Activated naive CD4-positive, alpha-beta T cell treated with anti-CD3 and anti-CD28 coated beads for 36 hours (primary cell): ENCODE data around the gene DUSP28. TPM values are rescaled to one million over a fixed set of nuclear protein-coding genes. Genes with fewer than 3 reads are reported as not detected.

Experiments used
- CTCF ChIA-PET: fragments of 350-600 bp; sonication (Branson Sonifier 250); formaldehyde crosslinking; loops from one replicate; lab custom pipeline; 2021; ENCODE audit warnings: antibody characterized with exemption; lab: Charles Lee
- DNase-seq: peaks from one replicate; pipeline ENCODE4 v3.0.0-alpha.2; 2020
- H3K27ac Mint-ChIP-seq: one replicate; pipeline ENCODE4 v1.8.0; 2021; ENCODE audit warnings: mild to moderate bottlenecking, mixed read lengths
- H3K27me3 Mint-ChIP-seq: one replicate; pipeline ENCODE4 v1.8.0; 2021; ENCODE audit warnings: low read depth, mixed read lengths
- H3K36me3 Mint-ChIP-seq: one replicate; pipeline ENCODE4 v1.8.0; 2021; ENCODE audit warnings: low read depth, mixed read lengths
- H3K4me1 Mint-ChIP-seq: one replicate; pipeline ENCODE4 v1.8.0; 2021; ENCODE audit warnings: low read depth, mixed read lengths
- H3K4me3 Mint-ChIP-seq: one replicate; pipeline ENCODE4 v1.8.0; 2021; ENCODE audit warnings: mild to moderate bottlenecking, moderate library complexity, mixed read lengths
- H3K9me3 Mint-ChIP-seq: one replicate; pipeline ENCODE4 v1.8.0; 2021; ENCODE audit warnings: mixed read lengths
- intact Hi-C: fragments of 100-400 bp; cut with micrococcal nuclease; formaldehyde crosslinking; loops from one replicate; pipeline ENCODE4 v1.15.1; 2023
- total RNA-seq, 2 experiments: library from RNA; stranded (reverse); gene quantifications; one replicate each; pipeline ENCODE4 v1.2.3, GENCODE V29; 2021

The DUSP28 gene
- total RNA-seq, 2 experiments from 2014 or later = 5.1 to 5.6 TPM

DNA sequence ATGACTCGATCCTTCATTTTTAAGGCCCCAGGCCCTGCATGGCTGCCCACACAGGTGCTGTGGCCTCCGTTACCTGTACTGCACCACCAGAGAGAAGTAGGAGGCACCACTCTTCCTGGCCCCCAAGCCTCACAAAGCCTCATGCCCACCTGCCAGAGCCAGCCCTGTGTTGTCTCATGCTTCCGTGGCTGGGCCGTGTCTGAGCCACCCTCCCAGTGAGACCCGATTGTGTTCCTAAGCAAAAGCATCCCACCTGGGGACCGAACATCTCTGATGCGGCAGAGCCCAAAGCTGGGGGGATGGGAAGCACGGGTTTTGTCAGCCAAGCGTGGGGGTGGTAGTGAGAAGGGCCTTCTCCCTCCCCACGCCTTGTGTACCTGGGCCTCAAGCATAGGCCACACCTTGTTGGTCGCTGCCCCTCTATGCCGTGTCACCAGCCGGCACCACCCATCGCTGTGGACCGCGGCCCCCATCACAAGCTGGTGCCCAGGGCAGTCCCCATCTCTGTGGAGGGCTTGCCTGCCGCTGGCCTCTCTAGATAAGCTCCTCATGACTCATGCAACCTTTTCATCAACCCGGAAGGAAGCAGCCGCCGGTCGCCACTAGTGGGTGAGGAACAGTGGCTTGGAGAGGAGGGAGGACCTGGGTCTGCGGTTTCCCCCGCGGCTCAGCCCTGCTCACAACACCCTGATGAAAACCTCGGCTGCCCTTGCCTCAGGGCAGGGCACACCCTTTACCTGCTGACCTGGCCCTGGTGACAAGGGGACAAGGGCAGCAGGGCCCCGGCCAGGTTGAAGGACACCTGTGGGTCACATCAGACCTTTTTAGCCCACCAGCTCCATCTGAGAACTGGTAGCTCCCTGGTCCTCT, 5.4 kb downstream of the DUSP28 start:
- Mint-ChIP-seq H3K4me1 (peaks cover 59% of the 10 kb centered on the region), H3K9me3 (no peaks in the 10 kb centered on the region), H3K36me3 (peaks cover 26% of the 10 kb centered on the region), H3K27ac (peak overlapping the region; percentile 99), H3K4me3 (peak overlapping the region; percentile 92), H3K27me3 (no peaks in the 10 kb centered on the region)
- DNase-seq = peak; percentile 94
- intact Hi-C loops = loop anchor here (1.0 to 10.0 kb wide), 12 partner anchors 21 to 1319 kb away; partner anchors contain the start of genes ATG4B, CAPN10, FARP2 and GPC1
- CTCF ChIA-PET = interaction anchor here (0.6 to 2.6 kb wide), 12 partner anchors 8 to 586 kb away, joined by 3 to 24 read pairs (median 3); partner anchors contain the start of gene CAPN10

DNA sequence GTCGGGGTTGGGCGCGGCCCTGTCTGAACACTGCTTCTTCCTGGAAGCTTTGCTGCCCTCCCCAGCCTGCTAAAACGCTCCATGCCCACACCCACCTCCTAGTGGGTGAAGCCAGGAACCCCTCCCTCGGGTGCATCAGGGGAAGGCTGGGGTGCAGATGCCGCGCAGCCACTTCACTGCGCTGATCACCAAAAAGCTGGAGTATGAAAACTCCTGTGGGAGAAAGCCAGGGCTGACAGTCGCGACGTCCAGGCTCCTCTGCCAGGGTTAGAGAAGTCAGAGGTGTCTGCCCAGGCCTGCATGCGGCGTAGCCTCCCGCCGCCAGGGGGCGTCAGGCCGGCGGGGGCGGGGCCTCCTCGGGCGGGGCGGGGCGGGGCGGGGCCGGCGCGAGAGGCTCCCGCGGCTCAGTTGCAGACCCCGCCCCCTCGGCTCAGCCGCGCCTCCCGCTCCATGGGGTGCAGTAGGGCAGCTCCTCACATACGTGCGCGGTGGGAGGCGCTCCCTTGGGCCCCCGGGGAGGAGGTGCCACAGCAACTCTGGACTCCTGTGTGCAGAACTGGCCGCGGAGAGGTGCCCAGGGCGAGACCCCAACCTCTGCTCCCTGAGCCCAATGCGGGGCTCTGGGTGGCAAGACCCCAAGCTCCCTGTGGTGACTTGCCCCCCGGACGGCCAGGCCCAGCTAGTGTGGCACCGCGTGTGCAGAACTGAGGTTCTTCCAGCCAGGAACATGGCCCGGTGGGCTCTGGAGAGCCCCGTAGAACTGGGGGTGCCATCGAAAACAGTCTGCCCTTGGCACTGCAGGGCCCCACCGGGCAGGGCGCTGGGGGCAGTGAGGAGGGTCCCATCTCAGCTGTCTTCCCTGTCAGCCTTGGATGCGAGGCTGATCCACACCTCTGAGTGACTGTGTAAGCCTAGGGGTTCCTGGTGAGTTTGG, 6.3 kb downstream of the DUSP28 start:
- Mint-ChIP-seq H3K4me1 (peaks cover 66% of the 10 kb centered on the region), H3K4me3 (peak overlapping the region; percentile 92), H3K27ac (peak overlapping the region; percentile 99), H3K36me3 (peaks cover 25% of the 10 kb centered on the region), H3K9me3 (no peaks in the 10 kb centered on the region), H3K27me3 (no peaks in the 10 kb centered on the region)
- intact Hi-C loops = loop anchor here (1.0 to 10.0 kb wide), 12 partner anchors 13 to 1318 kb away; partner anchors contain the start of genes ATG4B, CAPN10, FARP2 and GPC1
- CTCF ChIA-PET = interaction anchor here (0.6 to 2.6 kb wide), 10 partner anchors 7 to 585 kb away, joined by 3 to 24 read pairs (median 4); partner anchors contain the start of gene CAPN10
- DNase-seq = peak; percentile 96

DNA sequence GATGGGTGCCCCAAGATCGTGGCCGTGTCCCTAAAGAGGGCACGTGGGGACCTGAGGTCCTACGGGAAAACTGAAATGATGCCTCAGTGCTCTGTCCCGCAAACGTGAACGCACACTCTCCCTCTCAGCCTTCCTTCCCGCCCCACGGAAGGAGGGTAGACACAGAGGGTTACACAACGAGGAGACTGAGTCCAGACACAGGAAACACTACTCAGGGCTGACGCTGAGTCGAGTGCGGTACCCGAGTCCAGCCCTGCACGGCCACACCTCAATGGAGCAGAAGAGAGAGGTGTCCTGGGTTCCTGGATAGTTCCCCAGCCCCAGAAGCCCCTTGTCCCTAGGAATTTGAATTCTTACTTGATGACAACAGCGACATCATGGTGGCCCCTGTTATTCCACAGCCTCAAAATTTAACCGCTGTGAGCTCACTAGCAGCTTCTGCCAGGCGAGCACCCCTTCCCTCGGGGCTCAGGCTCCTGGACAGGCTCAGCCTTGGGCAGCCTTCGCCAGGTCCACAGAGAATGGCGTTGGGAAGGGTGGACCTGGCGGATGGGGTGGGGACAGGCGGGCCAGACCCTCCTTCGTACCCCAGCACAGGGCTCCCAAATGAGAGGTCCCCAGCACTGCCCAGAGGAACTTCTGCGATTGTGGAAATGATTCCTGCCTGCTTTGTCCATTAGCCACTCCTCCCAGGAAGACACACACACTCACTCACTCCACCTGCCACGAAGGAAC, 7.1 kb downstream of the DUSP28 start:
- peaks cover 22% of the 10 kb centered on the region for H3K36me3 Mint-ChIP-seq
- CTCF ChIA-PET = interaction anchor here (2.0 to 2.3 kb wide), 2 partner anchors 15 to 20 kb away, joined by 6 to 24 read pairs; partner anchors contain the start of gene CAPN10
- intact Hi-C loops = loop anchor here (1.0 to 10.0 kb wide), 7 partner anchors 12 to 1317 kb away; partner anchors contain the start of genes ATG4B, FARP2, GPC1 and ING5
- H3K9me3 Mint-ChIP-seq = no peaks in the 10 kb centered on the region
- H3K27me3 Mint-ChIP-seq = no peaks in the 10 kb centered on the region
- peak overlapping the region; percentile 92 for H3K4me3 Mint-ChIP-seq
- H3K27ac Mint-ChIP-seq = peak overlapping the region; percentile 93
- peak; percentile 49 for DNase-seq
- peaks cover 59% of the 10 kb centered on the region for H3K4me1 Mint-ChIP-seq

DNA sequence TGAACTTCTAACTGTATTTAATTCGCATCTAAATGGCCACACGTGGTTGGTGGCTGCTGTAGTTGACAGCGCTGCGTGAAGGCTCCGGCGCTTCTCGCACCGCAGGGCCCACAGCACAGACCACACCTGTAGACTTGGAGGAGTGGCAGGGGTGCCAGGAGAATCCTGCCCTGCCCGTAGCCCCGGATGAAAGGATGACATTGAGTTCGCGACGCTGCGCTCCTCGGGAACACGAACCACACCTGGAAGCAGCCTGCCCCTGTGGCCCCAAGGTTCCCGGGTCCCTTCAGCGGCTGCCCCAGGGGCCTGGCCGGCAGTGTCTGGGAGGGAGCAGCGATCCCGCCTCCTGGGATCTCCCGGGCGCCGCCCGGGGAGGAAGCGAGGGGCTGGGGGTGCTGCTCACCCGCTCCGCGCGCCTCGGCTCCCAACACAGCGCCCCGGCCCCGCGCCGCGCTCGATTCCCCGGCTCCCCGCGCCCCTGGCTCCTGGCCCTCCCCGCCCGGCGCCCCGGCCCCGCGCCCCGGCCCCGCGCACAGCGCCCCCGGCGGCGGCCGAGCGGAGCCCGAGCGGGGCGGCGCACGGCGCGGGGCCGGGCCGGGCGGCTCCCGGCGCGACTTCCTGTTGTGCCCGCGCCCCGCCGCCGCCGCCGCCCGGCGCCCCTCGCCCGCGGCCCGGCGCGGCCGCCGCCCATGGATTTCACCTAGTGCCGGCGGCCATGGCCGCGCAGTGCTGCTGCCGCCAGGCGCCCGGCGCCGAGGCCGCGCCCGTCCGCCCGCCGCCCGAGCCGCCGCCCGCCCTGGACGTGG, 7.9 kb downstream of the DUSP28 start, which contains the start of gene RNPEPL1:
Gene RNPEPL1 (plus strand): TSS at position 613 of the 806 bp plus-strand sequence. CDS start 103 bp downstream, at position 716.
- DNase-seq = peak; percentile 53
- peaks cover 51% of the 10 kb centered on the region for H3K4me1 Mint-ChIP-seq
- peak within 1 kb of the TSS; percentile 93 for H3K27ac Mint-ChIP-seq
- H3K9me3 Mint-ChIP-seq = no peaks in the 10 kb centered on the region
- CTCF ChIA-PET = interaction anchor here (1.2 to 1.5 kb wide), 5 partner anchors 12 to 54 kb away, joined by 3 to 7 read pairs (median 4); partner anchors contain the start of gene CAPN10
- intact Hi-C loops = loop anchor here (1.0 to 10.0 kb wide), 8 partner anchors 8 to 1317 kb away; partner anchors contain the start of genes ATG4B, DUSP28, FARP2 and GPC1
- H3K27me3 Mint-ChIP-seq = no peaks in the 10 kb centered on the region
- peaks cover 16% of the 10 kb centered on the region for H3K36me3 Mint-ChIP-seq
- H3K4me3 Mint-ChIP-seq = peak within 1 kb of the TSS; percentile 92

DNA sequence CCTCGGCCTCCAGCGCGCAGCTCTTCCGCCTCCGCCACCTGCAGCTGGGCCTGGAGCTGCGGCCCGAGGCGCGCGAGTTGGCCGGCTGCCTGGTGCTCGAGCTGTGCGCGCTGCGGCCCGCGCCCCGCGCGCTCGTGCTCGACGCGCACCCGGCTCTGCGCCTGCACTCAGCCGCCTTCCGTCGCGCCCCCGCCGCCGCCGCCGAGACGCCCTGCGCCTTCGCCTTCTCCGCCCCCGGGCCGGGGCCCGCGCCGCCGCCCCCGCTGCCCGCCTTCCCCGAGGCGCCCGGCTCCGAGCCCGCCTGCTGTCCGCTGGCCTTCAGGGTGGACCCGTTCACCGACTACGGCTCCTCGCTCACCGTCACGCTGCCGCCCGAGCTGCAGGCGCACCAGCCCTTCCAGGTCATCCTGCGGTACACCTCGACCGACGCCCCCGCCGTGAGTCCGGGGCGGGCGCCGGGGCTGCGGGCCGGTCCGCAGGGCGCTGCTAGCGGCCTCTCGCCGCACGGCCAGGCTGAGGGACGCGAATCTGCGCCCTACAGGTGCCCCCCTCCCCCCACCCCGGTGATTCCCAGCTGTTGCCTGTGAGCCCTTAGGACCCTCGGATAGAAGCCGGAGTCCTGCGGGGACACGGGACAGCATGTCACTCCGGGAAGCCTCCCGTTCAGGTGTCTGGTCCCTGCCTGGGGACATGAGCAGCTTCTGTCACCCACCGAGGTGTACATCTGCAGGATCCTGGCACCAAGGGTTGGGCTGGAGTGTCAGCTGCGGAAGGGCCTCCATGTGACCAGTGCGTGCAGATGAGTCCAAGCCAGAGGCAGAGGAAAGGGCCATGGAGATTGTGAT, 8.7 kb downstream of the DUSP28 start:
- Mint-ChIP-seq H3K27me3 (no peaks in the 10 kb centered on the region), H3K36me3 (peaks cover 11% of the 10 kb centered on the region), H3K4me1 (peaks cover 43% of the 10 kb centered on the region), H3K9me3 (no peaks in the 10 kb centered on the region), H3K27ac (peak overlapping the region; percentile 81), H3K4me3 (peak overlapping the region; percentile 79)
- CTCF ChIA-PET = interaction anchor here (0.6 to 1.5 kb wide), 6 partner anchors 11 to 55 kb away, joined by 3 to 7 read pairs (median 4); partner anchors contain the start of gene CAPN10
- intact Hi-C loops = loop anchor here (1.0 to 10.0 kb wide), 7 partner anchors 9 to 1316 kb away; partner anchors contain the start of genes ATG4B, DUSP28, FARP2 and GPC1
- DNase-seq = peak; percentile 39

DNA sequence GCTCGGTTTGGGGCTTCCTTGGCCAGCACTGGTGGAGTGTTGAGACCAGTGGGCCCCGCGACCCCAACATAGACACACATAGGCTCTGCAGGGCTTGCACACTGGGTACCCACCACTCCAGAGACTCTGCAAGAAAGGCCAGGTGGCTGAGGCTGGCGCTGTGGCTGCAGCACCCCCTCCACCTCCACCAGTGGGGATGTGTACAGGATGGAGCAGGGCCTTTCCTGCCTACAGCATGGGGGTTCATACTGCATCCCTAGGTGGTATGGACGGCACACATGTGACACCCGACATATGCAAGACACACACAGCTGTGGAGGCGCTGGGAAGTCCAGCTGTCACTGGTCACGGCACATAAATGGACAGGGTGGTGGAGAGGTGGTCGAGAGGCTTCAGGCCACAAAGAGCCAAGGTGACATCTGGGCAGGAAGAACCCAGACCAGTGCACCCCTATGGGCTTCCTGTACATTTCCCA, 9.4 kb downstream of the DUSP28 start:
- Mint-ChIP-seq H3K27me3 (no peaks in the 10 kb centered on the region), H3K4me3 (peak overlapping the region; percentile 79), H3K9me3 (no peaks in the 10 kb centered on the region), H3K36me3 (peaks cover 6% of the 10 kb centered on the region), H3K4me1 (peaks cover 36% of the 10 kb centered on the region), H3K27ac (peak overlapping the region; percentile 65)
- CTCF ChIA-PET = interaction anchor here (0.5 to 1.5 kb wide), 7 partner anchors 11 to 715 kb away, joined by 3 to 7 read pairs (median 4); partner anchors contain the start of gene CAPN10
- intact Hi-C loops = loop anchor here (5.0 to 10.0 kb wide), 6 partner anchors 132 to 1315 kb away; partner anchors contain the start of genes ATG4B, FARP2, GPC1 and ING5
- DNase-seq = peak; percentile 7

DNA sequence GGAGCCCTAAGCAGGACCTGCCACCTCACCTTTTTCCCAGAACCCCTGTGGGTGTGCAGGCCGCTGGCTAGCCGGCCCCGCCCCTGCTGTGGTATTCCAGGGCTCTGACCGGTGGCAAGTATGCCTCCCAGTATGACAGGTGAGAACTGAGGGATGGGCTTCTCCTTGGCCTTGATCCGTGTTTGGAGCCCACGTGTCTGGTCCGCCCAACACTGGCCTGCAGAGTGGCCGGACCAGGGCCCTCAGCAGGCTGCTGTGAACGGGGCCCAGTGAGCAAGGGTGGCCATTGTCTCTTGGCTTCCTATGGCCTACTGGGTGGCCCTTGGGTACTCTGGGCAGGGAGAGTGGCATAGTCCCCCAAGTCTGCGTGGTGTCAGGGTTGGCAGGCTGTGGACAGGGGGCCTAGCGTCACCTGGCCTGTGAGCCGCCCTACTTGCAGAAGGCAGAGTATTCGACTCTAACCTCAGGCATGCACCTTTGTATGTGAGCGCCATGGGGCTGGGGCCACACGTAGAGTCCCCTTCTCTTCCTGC, 9.9 kb downstream of the DUSP28 start:
- intact Hi-C loops = loop anchor here (5.0 to 10.0 kb wide), 6 partner anchors 133 to 1315 kb away; partner anchors contain the start of genes ATG4B, FARP2, GPC1 and ING5
- CTCF ChIA-PET = interaction anchor here (0.5 to 1.4 kb wide), 2 partner anchors 12 to 714 kb away, joined by 3 to 4 read pairs; no protein-coding TSS in a partner anchor
- Mint-ChIP-seq H3K4me3 (peak overlapping the region; percentile 41), H3K27ac (peak overlapping the region; percentile 65), H3K36me3 (peaks cover 4% of the 10 kb centered on the region), H3K27me3 (no peaks in the 10 kb centered on the region), H3K4me1 (peaks cover 31% of the 10 kb centered on the region), H3K9me3 (no peaks in the 10 kb centered on the region)
- peak; percentile 5 for DNase-seq

DNA sequence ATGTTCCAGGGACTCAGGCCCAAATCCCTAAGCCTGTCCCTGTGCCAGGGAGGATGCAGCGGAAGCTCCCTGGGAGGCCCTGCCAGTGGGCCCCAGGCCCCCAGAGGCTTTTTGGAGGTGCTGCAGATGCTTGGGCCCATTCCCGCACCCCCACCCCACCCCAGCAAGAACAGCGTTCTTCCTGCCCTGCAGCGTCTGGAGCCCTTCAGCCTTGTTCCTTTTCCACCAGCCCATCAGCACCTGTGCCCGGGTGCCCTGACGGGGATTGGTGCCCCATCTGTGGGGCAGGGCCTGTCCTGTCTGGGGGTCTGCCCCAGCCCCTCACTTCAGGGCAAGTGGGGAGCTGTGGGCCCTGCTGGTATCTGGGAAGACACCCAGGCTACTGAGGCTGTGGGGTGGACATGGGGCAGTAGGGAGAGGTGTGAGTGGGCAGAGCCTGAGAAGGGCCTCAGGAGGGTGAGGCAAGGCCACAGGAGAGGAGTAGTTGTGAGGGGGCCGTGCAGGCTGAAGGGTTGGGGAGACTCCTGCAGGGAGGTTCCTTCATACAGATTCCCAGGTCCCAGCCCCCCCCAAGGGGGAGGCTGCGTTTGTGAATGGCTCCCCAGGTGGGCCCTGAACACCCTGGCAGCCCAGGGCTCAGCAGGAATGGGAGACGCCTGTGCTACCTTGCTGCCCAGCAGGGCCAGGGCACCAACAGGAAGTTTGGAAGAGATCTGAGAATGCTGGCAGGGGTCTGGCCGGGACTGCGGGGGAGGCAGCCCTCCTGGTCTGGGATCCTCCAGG, 10.6 kb downstream of the DUSP28 start:
- H3K36me3 Mint-ChIP-seq = no peaks in the 10 kb centered on the region
- H3K4me1 Mint-ChIP-seq = peaks cover 28% of the 10 kb centered on the region
- DNase-seq = no peak

More for the DNA sequence above, 10.6 kb downstream of the DUSP28 start:
- H3K4me3 Mint-ChIP-seq = no peak overlapping the region
- H3K27me3 Mint-ChIP-seq = no peaks in the 10 kb centered on the region
- no peak overlapping the region for H3K27ac Mint-ChIP-seq
- CTCF ChIA-PET = no interaction called here
- H3K9me3 Mint-ChIP-seq = no peaks in the 10 kb centered on the region
- intact Hi-C loops = no loop called here
